DOHH2 (cell line): ENCODE results near the gene RABL3.

Source experiments
- CTCF ChIP-seq: fragments of 200-600 bp; sonication (generic); IDR thresholded peaks from one replicate; pipeline ENCODE4 v1.5.1; 2014; ENCODE audit warnings: antibody characterized with exemption, mild to moderate bottlenecking, low read depth, low read length; ENCODE audit not compliant: poor library complexity, severe bottlenecking
- EZH2phosphoT487 ChIP-seq: fragments of 200-600 bp; sonication (generic); IDR thresholded peaks from 2 replicates; pipeline ENCODE4 v1.6.1; 2017; ENCODE audit warnings: borderline replicate concordance, mild to moderate bottlenecking, antibody characterized with exemption, low read length, moderate library complexity, mixed read lengths

GRCh38 chr3:120769436-120769835 lies 27.1 kb upstream of the RABL3 start:
- TF ChIP-seq CTCF (no peak), EZH2phosphoT487 (no peak)
